C4-2B (cell line): ENCODE results near the gene PKHD1.

ENCODE experiments used
- ZFX ChIP-seq: fragments of 450-650 bp; IDR thresholded peaks from 2 replicates; pipeline ENCODE4 v1.6.1; 2017
- TF ChIP-seq, protein P1 (sequence below): fragments of 450-650 bp; conservative IDR thresholded peaks from 2 replicates; pipeline ENCODE4 v1.5.1; 2017; ENCODE audit warnings: mild to moderate bottlenecking

DNA sequence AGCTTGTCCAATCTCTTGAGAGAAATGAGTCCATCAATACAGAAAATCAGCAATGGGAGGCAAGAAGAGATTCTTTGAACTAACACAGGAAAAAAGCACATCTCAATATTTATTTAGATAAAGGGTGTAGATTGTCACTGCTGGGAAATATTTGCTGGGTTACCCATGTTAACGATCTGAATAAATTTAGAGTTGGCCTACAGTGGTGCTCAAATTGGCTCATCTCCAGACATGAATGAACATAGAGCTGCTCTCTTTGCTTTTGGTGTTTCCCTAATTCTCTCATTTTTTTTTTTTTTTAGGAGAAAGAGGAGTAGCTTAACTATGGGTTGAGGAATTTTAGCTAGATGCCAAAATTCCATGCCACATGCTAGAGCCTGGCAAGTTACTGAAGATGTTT is 471.2 kb downstream of the PKHD1 start:
- TF ChIP-seq, protein P1, sequence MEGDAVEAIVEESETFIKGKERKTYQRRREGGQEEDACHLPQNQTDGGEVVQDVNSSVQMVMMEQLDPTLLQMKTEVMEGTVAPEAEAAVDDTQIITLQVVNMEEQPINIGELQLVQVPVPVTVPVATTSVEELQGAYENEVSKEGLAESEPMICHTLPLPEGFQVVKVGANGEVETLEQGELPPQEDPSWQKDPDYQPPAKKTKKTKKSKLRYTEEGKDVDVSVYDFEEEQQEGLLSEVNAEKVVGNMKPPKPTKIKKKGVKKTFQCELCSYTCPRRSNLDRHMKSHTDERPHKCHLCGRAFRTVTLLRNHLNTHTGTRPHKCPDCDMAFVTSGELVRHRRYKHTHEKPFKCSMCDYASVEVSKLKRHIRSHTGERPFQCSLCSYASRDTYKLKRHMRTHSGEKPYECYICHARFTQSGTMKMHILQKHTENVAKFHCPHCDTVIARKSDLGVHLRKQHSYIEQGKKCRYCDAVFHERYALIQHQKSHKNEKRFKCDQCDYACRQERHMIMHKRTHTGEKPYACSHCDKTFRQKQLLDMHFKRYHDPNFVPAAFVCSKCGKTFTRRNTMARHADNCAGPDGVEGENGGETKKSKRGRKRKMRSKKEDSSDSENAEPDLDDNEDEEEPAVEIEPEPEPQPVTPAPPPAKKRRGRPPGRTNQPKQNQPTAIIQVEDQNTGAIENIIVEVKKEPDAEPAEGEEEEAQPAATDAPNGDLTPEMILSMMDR: no peak
- TF ChIP-seq ZFX: no peak
